OCI-LY3 (cell line): ENCODE data around the gene SLC25A48.

Experiments
- H2AFZ ChIP-seq: fragments of 200-600, 300-600 bp; shearing (Covaris generic); 2 replicates; pipeline ENCODE4 v1.6.0; 2014; ENCODE audit warnings: antibody characterized with exemption, low read depth, low read length
- H3K27ac ChIP-seq: fragments of 200-600, 300-600 bp; sonication (generic); 2 replicates; pipeline ENCODE4 v1.5.1; 2014; ENCODE audit warnings: mild to moderate bottlenecking, low read length, moderate library complexity, mixed read lengths
- H3K27me3 ChIP-seq: fragments of 200-600, 300-600 bp; sonication (generic); 2 replicates; pipeline ENCODE4 v1.6.1; 2014; ENCODE audit warnings: low read depth, low read length, mixed read lengths
- H3K36me3 ChIP-seq: fragments of 200-600, 300-600 bp; sonication (generic); replicated peaks from 2 replicates; pipeline ENCODE3; 2014; ENCODE audit warnings: low read depth, low read length, mixed read lengths
- H3K4me1 ChIP-seq: fragments of 300-600, 200-600 bp; sonication (generic); 2 replicates; pipeline ENCODE4 v1.6.1; 2014; ENCODE audit warnings: low read length, mixed read lengths
- H3K4me2 ChIP-seq: fragments of 200-600, 300-600 bp; sonication (generic); 2 replicates; pipeline ENCODE4 v1.6.1; 2014; ENCODE audit warnings: low read length, mixed read lengths
- H3K4me3 ChIP-seq: fragments of 300-600, 200-600 bp; sonication (generic); 2 replicates; pipeline ENCODE4 v1.5.1; 2014; ENCODE audit warnings: antibody characterized with exemption, mild to moderate bottlenecking, low read length, moderate library complexity
- H3K79me2 ChIP-seq: fragments of 300-600, 200-600 bp; shearing (Covaris generic); 2 replicates; pipeline ENCODE4 v1.6.1; 2014; ENCODE audit warnings: mild to moderate bottlenecking, low read length, mixed read lengths
- H3K9ac ChIP-seq: fragments of 300-600, 200-600 bp; shearing (Covaris generic); 2 replicates; pipeline ENCODE4 v1.6.0; 2014; ENCODE audit warnings: mild to moderate bottlenecking, low read length, moderate library complexity
- H3K9me3 ChIP-seq: fragments of 200-600, 300-600 bp; shearing (Covaris generic); 2 replicates; pipeline ENCODE4 v1.6.1; 2014; ENCODE audit warnings: low read length, mixed read lengths; ENCODE audit not compliant: insufficient read depth
- H4K20me1 ChIP-seq: fragments of 200-600, 300-600 bp; sonication (generic); 2 replicates; pipeline ENCODE4 v1.6.1; 2016; ENCODE audit warnings: low read length, mixed read lengths; ENCODE audit not compliant: insufficient read depth
- EZH2phosphoT487 ChIP-seq: fragments of 200-600 bp; shearing (Covaris generic); IDR thresholded peaks from 2 replicates; pipeline ENCODE4 v1.6.1; 2018; ENCODE audit warnings: antibody characterized with exemption, mixed run types, low read depth
- TF ChIP-seq, protein P1 (sequence below): fragments of 200-600, 300-600 bp; sonication (generic); IDR thresholded peaks from 2 replicates; pipeline ENCODE4 v1.5.1; 2014; ENCODE audit warnings: antibody characterized with exemption, low read length, low read depth

Gene SLC25A48

GRCh38 chr5:135874461-135874860 lies 40.0 kb downstream of the SLC25A48 start:
- Histone ChIP-seq H4K20me1 (no peaks in the 10 kb centered on the region), H3K9ac (no peak overlapping the region), H3K27me3 (0 out of 2 replicates have a peak, but pooled peaks cover 3% of the 10 kb centered on the region), H3K36me3 (no peaks in the 10 kb centered on the region), H3K4me1 (no peaks in the 10 kb centered on the region), H2AFZ (no peak overlapping the region), H3K9me3 (no peaks in the 10 kb centered on the region), H3K4me2 (no peak overlapping the region), H3K27ac (no peak overlapping the region), H3K4me3 (no peak overlapping the region), H3K79me2 (no peaks in the 10 kb centered on the region)
- TF ChIP-seq, protein P1, sequence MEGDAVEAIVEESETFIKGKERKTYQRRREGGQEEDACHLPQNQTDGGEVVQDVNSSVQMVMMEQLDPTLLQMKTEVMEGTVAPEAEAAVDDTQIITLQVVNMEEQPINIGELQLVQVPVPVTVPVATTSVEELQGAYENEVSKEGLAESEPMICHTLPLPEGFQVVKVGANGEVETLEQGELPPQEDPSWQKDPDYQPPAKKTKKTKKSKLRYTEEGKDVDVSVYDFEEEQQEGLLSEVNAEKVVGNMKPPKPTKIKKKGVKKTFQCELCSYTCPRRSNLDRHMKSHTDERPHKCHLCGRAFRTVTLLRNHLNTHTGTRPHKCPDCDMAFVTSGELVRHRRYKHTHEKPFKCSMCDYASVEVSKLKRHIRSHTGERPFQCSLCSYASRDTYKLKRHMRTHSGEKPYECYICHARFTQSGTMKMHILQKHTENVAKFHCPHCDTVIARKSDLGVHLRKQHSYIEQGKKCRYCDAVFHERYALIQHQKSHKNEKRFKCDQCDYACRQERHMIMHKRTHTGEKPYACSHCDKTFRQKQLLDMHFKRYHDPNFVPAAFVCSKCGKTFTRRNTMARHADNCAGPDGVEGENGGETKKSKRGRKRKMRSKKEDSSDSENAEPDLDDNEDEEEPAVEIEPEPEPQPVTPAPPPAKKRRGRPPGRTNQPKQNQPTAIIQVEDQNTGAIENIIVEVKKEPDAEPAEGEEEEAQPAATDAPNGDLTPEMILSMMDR, result no peak
- TF ChIP-seq EZH2phosphoT487, result no peak

DNA sequence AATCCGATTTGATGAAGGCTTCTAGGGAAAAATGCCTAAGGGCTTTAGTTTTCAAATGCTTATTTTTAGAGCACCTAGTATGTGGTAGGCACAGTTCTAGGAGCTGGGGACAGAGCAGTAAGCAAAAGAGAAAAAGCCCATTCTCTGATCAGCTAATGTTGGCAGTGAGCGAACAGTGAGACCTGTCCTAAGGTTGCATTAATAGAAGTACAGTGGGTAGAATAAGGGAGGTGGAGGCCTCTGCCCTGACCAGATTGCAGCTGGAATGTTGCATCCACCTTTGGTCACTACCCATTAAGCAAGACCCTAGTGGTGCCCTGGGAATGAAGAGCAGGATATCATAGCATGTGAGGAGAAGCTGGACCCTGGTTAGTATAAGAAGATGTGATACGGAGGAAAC lies 41.1 kb downstream of the SLC25A48 start:
- Histone ChIP-seq H3K4me1 (no peaks in the 10 kb centered on the region), H3K36me3 (no peaks in the 10 kb centered on the region), H2AFZ (no peak overlapping the region), H4K20me1 (no peaks in the 10 kb centered on the region), H3K27ac (no peak overlapping the region), H3K4me2 (no peak overlapping the region), H3K79me2 (no peaks in the 10 kb centered on the region), H3K9ac (no peak overlapping the region), H3K27me3 (no peaks in the 10 kb centered on the region), H3K9me3 (no peaks in the 10 kb centered on the region), H3K4me3 (no peak overlapping the region)
- no peak for TF ChIP-seq EZH2phosphoT487
- TF ChIP-seq, protein P1, result no peak

GRCh38 chr5:135876146-135876545 lies 41.7 kb downstream of the SLC25A48 start:
- Histone ChIP-seq H3K27me3 (no peaks in the 10 kb centered on the region), H3K36me3 (no peaks in the 10 kb centered on the region), H3K27ac (no peak overlapping the region), H4K20me1 (no peaks in the 10 kb centered on the region), H3K4me3 (no peak overlapping the region), H3K9me3 (no peaks in the 10 kb centered on the region), H3K79me2 (no peaks in the 10 kb centered on the region), H3K4me2 (no peak overlapping the region), H3K4me1 (no peaks in the 10 kb centered on the region), H3K9ac (no peak overlapping the region), H2AFZ (no peak overlapping the region)
- TF ChIP-seq, protein P1, result no peak
- TF ChIP-seq EZH2phosphoT487, result no peak

- Histone ChIP-seq H3K4me1 (no peaks in the 10 kb centered on the region), H3K4me3 (no peak overlapping the region), H3K9me3 (no peaks in the 10 kb centered on the region), H3K36me3 (no peaks in the 10 kb centered on the region), H3K27me3 (peaks cover 3% of the 10 kb centered on the region; the same call in 1 of the 2 replicates), H3K4me2 (no peak overlapping the region), H4K20me1 (no peaks in the 10 kb centered on the region), H3K27ac (no peak overlapping the region), H2AFZ (no peak overlapping the region), H3K9ac (no peak overlapping the region), H3K79me2 (no peaks in the 10 kb centered on the region)
- TF ChIP-seq, protein P1, result no peak
- TF ChIP-seq EZH2phosphoT487, result no peak
Observed at GRCh38 chr5:135877570-135878155, 43.2 kb downstream of the SLC25A48 start.
